Small intestine (tissue), 7 donors: Measurements from ENCODE around the gene LAMTOR2. TPM values are rescaled to one million over a fixed set of nuclear protein-coding genes. Genes with fewer than 3 reads are reported as not detected.

Experiments
- DNase-seq, 2 donors: peaks; one replicate each; pipeline versions ENCODE4 v3.0.0 to v3.0.0-alpha.2; 2013
- FAIRE-seq: peaks from 2 replicates; lab custom pipeline; 2012; peaks lifted over from hg19 to GRCh38; lab: Jason Lieb, UNC
- H3K27ac ChIP-seq, 3 donors: one replicate each; pipeline ENCODE4 v1.5.1; 2013; ENCODE audit warnings: low read length in 2 of 3, mild to moderate bottlenecking in 2 of 3, control low read depth in 1 of 3, inconsistent platforms in 1 of 3, low read depth in 1 of 3, moderate library complexity in 1 of 3
- H3K27me3 ChIP-seq, 3 donors: one replicate each; pipeline ENCODE4 v1.6.1; 2013; ENCODE audit warnings: low read length in 3 of 3, inconsistent platforms in 1 of 3; ENCODE audit not compliant: control insufficient read depth in 3 of 3, insufficient read depth in 3 of 3
- H3K36me3 ChIP-seq, 3 donors: one replicate each; pipeline ENCODE4 v1.6.1; 2013; ENCODE audit warnings: low read length in 3 of 3, inconsistent platforms in 1 of 3, low read depth in 1 of 3, mild to moderate bottlenecking in 1 of 3, moderate library complexity in 1 of 3; ENCODE audit not compliant: control insufficient read depth in 3 of 3, insufficient read depth in 2 of 3
- H3K4me1 ChIP-seq, 3 donors: one replicate each; pipeline ENCODE4 v1.6.1; 2013; ENCODE audit warnings: low read length in 2 of 3, inconsistent platforms in 1 of 3, low read depth in 1 of 3, mild to moderate bottlenecking in 1 of 3, moderate library complexity in 1 of 3; ENCODE audit not compliant: control insufficient read depth in 3 of 3, insufficient read depth in 2 of 3
- H3K4me3 ChIP-seq, 3 donors: one replicate each; pipeline ENCODE4 v1.5.1; 2013; ENCODE audit warnings: low read length in 3 of 3, control low read depth in 1 of 3, inconsistent platforms in 1 of 3, low read depth in 1 of 3, mild to moderate bottlenecking in 1 of 3, moderate library complexity in 1 of 3
- H3K9me3 ChIP-seq, 2 donors: one replicate each; pipeline ENCODE4 v1.6.1; 2013; ENCODE audit warnings: low read depth in 1 of 2, low read length in 1 of 2; ENCODE audit not compliant: control insufficient read depth in 2 of 2, insufficient read depth in 1 of 2
- WGBS, 3 donors: extraction: QIAGEN DNeasy Blood & Tissue Kit; methylation state at CpG; one replicate each; pipeline ENCODE4 v1.1.7; 2013; 5-methylcytosine and 5-hydroxymethylcytosine counted together
- polyA plus RNA-seq, 4 donors: library from polyadenylated mRNA; stranded (reverse) in 3 of 4; unstranded in 1 of 4; fragments of 200-250 nt in 3 of 4; fragments of 120-200 nt in 1 of 4; gene quantifications; one replicate each; pipeline versions ENCODE4 v1.2.1 to v1.2.3, GENCODE V29; 2013
- donor health status: healthy with polysubstance abuse.
- donor health status: control.
- donor health status: control.
- donor health status: Bipolar disorder and iron deficiency.
- donor health status: healthy.

Gene LAMTOR2
- polyA plus RNA-seq, 4 donors = 66.7 to 226 (median 148) TPM

GRCh38 chr1:156099282-156099681 is 44.7 kb downstream of the LAMTOR2 start:
- FAIRE-seq = no peak
- WGBS, 3 donors = 68 to 79% (median 72%) methylated on average over 3 of the region's 3 CpGs
- no peak overlapping the region for H3K27ac ChIP-seq

GRCh38 chr1:156100205-156100995 is 45.8 kb downstream of the LAMTOR2 start:
- peaks cover 0 to 18% (median 0%) of the 10 kb centered on the region in 3 donors for H3K36me3 ChIP-seq
- DNase-seq (peak; percentile 15 to 40), FAIRE-seq (no peak)
- peaks cover 15 to 60% (median 31%) of the 10 kb centered on the region in 3 donors for H3K4me1 ChIP-seq
- H3K27ac ChIP-seq = peak overlapping the region in 1 of 3 donors; percentile 0
- H3K27me3 ChIP-seq = no peaks in the 10 kb centered on the region
- WGBS, 3 donors = 32 to 59% (median 42%) methylated on average over 4 of the region's 4 CpGs
- H3K9me3 ChIP-seq = no peaks in the 10 kb centered on the region
- H3K4me3 ChIP-seq = no peak overlapping the region

More at GRCh38 chr1:156099282-156099681, 44.7 kb downstream of the LAMTOR2 start:
- Histone ChIP-seq H3K27me3 (no peaks in the 10 kb centered on the region), H3K4me3 (no peak overlapping the region), H3K4me1 (peaks cover 9 to 49% (median 23%) of the 10 kb centered on the region in 3 donors), H3K9me3 (no peaks in the 10 kb centered on the region), H3K36me3 (peaks cover 0 to 20% (median 0%) of the 10 kb centered on the region in 3 donors)
- DNase-seq = no peak

DNA sequence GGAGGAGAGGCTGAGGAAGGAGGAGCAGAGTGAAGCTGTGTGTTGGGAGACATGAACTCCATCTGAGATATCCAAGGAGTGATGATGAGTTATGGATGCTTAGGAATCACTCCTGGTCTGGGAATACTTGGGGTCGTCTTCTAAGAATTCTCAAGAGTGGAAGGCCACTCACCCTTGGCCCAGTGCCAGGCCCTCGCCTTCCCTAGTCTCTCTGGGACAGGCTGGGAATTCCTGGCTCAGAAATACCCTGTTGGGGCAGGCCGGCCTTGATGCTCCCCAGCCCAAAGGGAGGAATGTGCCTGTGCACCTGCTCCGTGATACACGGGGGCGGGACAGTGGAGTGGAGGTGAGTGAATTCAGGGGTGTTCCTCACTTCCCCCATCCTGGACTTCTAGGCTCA is 47.3 kb downstream of the LAMTOR2 start:
- no peaks in the 10 kb centered on the region for H3K27me3 ChIP-seq
- no peaks in the 10 kb centered on the region for H3K9me3 ChIP-seq
- peaks cover 0 to 11% (median 0%) of the 10 kb centered on the region in 3 donors for H3K36me3 ChIP-seq
- H3K4me1 ChIP-seq = peaks cover 16 to 62% (median 34%) of the 10 kb centered on the region in 3 donors
- DNase-seq (peak in 1 of 2 donors; percentile 28), FAIRE-seq (no peak)
- WGBS, 3 donors = 33 to 57% (median 55%) methylated on average over 6 of the region's 6 CpGs
- H3K4me3 ChIP-seq = no peak overlapping the region
- peak overlapping the region in 1 of 3 donors; percentile 86 for H3K27ac ChIP-seq

DNA sequence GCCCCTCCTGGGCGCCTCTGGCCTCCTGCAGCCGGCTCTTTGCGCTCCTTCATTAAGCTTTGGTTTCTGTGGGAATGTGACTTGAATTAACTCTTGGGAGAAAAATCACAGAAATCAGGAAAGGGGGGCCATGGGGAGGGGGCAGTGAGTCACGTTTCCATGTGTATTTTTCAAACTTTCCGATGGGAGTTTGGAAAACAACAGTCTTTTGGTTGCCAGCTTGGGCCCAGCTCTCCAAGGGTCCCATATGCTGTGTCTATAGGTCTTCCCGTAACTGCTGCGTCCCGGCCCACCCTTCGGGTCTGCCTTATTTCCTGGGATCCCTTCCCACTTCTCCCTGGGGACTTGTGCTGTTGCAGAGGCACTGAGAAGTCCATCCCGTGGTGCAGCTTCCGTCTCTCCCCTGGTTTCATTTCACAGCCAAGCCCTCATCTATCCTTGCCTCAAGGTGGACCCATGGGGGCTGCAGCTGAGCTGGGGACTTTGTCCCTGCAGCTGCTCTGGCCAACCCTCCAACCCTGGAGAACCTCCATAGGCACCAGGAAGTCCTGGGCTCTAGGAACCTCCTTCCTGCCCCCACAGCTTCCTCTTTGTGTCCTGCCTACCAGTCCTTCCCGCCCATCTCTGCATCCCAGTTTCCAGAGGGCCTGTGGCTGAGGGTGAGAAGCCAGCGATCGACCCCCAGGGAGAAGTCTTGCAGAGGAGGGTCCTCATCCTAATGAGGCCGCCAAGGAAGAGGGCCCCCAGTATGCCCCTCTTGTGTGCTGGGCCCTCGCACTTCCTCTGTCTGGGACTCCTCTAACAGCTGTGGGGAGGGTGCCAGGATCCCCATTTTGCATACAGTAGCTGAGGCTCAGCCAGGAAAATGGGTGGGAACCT is 48.3 kb downstream of the LAMTOR2 start:
- DNase-seq = peak; percentile 58 to 83
- no peaks in the 10 kb centered on the region for H3K9me3 ChIP-seq
- H3K27ac ChIP-seq = peak overlapping the region; percentile 30 to 93 (median 86)
- H3K36me3 ChIP-seq = peaks cover 0 to 2% (median 0%) of the 10 kb centered on the region in 3 donors
- WGBS, 3 donors = 52 to 68% (median 55%) methylated on average over 16 of the region's 16 CpGs
- H3K27me3 ChIP-seq = no peaks in the 10 kb centered on the region
- no peak overlapping the region for H3K4me3 ChIP-seq
- peaks cover 16 to 64% (median 31%) of the 10 kb centered on the region in 3 donors for H3K4me1 ChIP-seq
- FAIRE-seq = no peak

GRCh38 chr1:156103521-156103947 is 49.0 kb downstream of the LAMTOR2 start:
- H3K36me3 ChIP-seq = peaks cover 0 to 2% (median 0%) of the 10 kb centered on the region in 3 donors
- FAIRE-seq = no peak
- WGBS, 3 donors = 42 to 60% (median 53%) methylated on average over 8 to 9 of the region's 9 CpGs
- H3K4me3 ChIP-seq = no peak overlapping the region
- no peak for DNase-seq
- H3K27ac ChIP-seq = peak overlapping the region; percentile 30 to 93 (median 86)
- H3K27me3 ChIP-seq = no peaks in the 10 kb centered on the region
- peaks cover 16 to 64% (median 31%) of the 10 kb centered on the region in 3 donors for H3K4me1 ChIP-seq
- H3K9me3 ChIP-seq = no peaks in the 10 kb centered on the region

GRCh38 chr1:156104065-156104810 is 49.7 kb downstream of the LAMTOR2 start:
- FAIRE-seq (no peak), DNase-seq (peak; percentile 69 to 92)
- Histone ChIP-seq H3K27ac (peak overlapping the region; percentile 30 to 93 (median 86)), H3K4me1 (peaks cover 16 to 64% (median 31%) of the 10 kb centered on the region in 3 donors), H3K36me3 (no peaks in the 10 kb centered on the region), H3K4me3 (no peak overlapping the region), H3K9me3 (no peaks in the 10 kb centered on the region), H3K27me3 (no peaks in the 10 kb centered on the region)
- 34 to 40% (median 39%) methylated on average over 13 to 15 of the region's 15 CpGs for WGBS, 3 donors

DNA sequence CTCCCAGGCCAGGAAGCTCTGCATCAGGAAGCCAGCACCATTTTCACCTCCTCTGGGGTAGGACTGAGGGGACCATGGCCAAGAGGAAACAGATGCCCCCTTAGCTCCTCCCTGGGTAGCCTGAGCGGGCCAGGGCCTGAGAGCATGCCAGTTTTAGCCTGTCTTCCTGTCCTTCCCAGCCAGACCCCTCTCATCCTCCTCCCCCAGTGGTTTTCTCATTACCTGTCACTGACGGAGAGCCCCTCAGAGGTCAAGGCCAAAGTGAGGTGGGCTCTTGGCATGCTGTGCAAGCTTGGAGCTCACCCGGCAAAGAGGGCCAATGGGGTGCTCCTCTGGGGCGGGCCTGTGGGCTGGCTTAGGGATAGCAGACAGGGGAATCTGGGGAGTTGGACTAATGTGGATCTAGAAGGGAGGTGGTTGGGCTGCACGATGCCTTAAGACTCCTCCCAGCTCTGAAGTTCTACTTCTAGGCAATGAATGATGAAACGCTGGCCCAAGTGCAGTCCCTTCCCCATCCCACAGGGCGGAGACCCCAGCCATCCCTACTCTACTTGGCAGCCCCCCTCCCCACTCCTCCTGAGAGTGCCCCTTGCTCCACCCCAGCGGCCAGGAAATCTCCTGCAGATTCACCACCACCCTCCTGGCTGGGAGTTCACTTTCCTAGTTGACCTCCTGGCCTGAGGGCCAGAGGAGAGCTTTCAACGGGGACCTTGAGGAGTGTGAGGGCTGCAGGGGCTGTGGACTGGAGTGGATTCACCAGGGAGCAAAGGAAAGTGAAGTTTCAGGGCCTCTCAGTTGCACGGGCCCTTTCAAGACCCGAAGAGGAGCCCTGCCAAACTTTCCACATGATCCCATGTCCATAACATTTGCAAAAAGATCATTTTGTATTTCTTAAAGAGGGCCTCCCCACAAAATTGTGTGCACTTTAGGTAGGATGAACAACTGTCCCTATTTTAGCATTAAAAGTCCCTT is 50.6 kb downstream of the LAMTOR2 start:
- peak in 1 of 2 donors; percentile 68 for DNase-seq
- H3K27ac ChIP-seq = peak overlapping the region; percentile 28 to 93 (median 86)
- H3K27me3 ChIP-seq = no peaks in the 10 kb centered on the region
- no peak for FAIRE-seq
- H3K9me3 ChIP-seq = no peaks in the 10 kb centered on the region
- peaks cover 16 to 60% (median 31%) of the 10 kb centered on the region in 3 donors for H3K4me1 ChIP-seq
- 52 to 64% (median 59%) methylated on average over 11 of the region's 11 CpGs for WGBS, 3 donors
- peak overlapping the region in 1 of 3 donors; percentile 51 for H3K4me3 ChIP-seq
- no peaks in the 10 kb centered on the region for H3K36me3 ChIP-seq
